GM15510 (cell line): ENCODE results near the gene SCAMP2.
A peak's percentile ranks its signal among the peaks of the same experiment; 100 is the strongest.

ENCODE experiments used
- POLR2A ChIP-seq: IDR thresholded peaks from 3 replicates; pipeline ENCODE4 v1.6.1; 2011; ENCODE audit warnings: borderline replicate concordance; ENCODE audit not compliant: insufficient read length; ENCODE audit errors: extremely low read depth

The SCAMP2 gene

GRCh38 chr15:74802862-74803447, 70.2 kb downstream of the SCAMP2 start:
- no peak for TF ChIP-seq POLR2A

- TF ChIP-seq POLR2A: no peak
Observed at GRCh38 chr15:74802290-74802689, 70.9 kb downstream of the SCAMP2 start.

GRCh38 chr15:74801311-74801997, 71.7 kb downstream of the SCAMP2 start:
- no peak for TF ChIP-seq POLR2A

- TF ChIP-seq POLR2A: no peak
Observed at GRCh38 chr15:74800559-74801094, 72.5 kb downstream of the SCAMP2 start.

- peak; percentile 13 for TF ChIP-seq POLR2A
Observed at GRCh38 chr15:74799856-74800558, 73.2 kb downstream of the SCAMP2 start.

- peak; percentile 15 for TF ChIP-seq POLR2A
Observed at GRCh38 chr15:74799255-74799855, 73.8 kb downstream of the SCAMP2 start.

GRCh38 chr15:74798388-74799254, 74.5 kb downstream of the SCAMP2 start:
- no peak for TF ChIP-seq POLR2A

- TF ChIP-seq POLR2A: no peak
Observed at GRCh38 chr15:74795966-74796625, 77.1 kb downstream of the SCAMP2 start.

- TF ChIP-seq POLR2A: no peak
Observed at GRCh38 chr15:74794970-74795349, 78.2 kb downstream of the SCAMP2 start.

- TF ChIP-seq POLR2A: no peak
Observed at GRCh38 chr15:74794248-74794969, 78.8 kb downstream of the SCAMP2 start.
